HCT116 (cell line): Measurements from ENCODE around the gene MAPK8. TPM values are rescaled to one million over a fixed set of nuclear protein-coding genes. Genes with fewer than 3 reads are reported as not detected.

ENCODE experiments used
- ATAC-seq: fragments of 200-7000 bp; cut with Tn5 transposase; 2 replicates; pipeline ENCODE4 v1.9.1; 2020; ENCODE audit warnings: mild to moderate bottlenecking, moderate library complexity
- BruUV-seq: library from RNA; stranded (reverse); fragments of 400-500 nt; replicated peaks from 2 replicates; lab custom pipeline; 2021; lab: Mats Ljungman, UMichigan
- CTCF ChIA-PET: fragments of 300-600 bp; sonication (Branson Sonifier 250); formaldehyde crosslinking; loops from one replicate; lab custom pipeline; 2021; ENCODE audit warnings: antibody characterized with exemption; lab: Charles Lee
- POLR2A ChIA-PET: fragments of 300-600, 350-600 bp; sonication (Branson Sonifier 250); formaldehyde crosslinking; loops from one replicate; lab custom pipeline; 2021; ENCODE audit warnings: antibody characterized with exemption; lab: Charles Lee
- RAD21 ChIA-PET, 2 experiments: fragments of 300-600 bp; sonication (Branson Sonifier 250); formaldehyde crosslinking; loops; one replicate each; lab custom pipeline; 2023; ENCODE audit warnings: low total read pairs in 2 of 2; ENCODE audit not compliant: uncharacterized antibody in 2 of 2, unreplicated experiment in 2 of 2, low non-redundant PET in 1 of 2; lab: Charles Lee
- DNase-seq: peaks from one replicate; pipeline ENCODE4 v3.0.0-alpha.2; 2010; ENCODE audit warnings: low read depth, low spot score
- H2AFZ ChIP-seq: fragments of 200-600 bp; shearing (Covaris generic), sonication (generic); 2 replicates; pipeline ENCODE4 v1.6.1; 2017; ENCODE audit warnings: low read depth, mixed run types, mixed read lengths, antibody characterized with exemption, low read length; ENCODE audit not compliant: poor library complexity, severe bottlenecking
- H3K27ac ChIP-seq: 2 replicates; pipeline ENCODE4 v1.5.1; 2012; ENCODE audit warnings: low read depth, low read length
- H3K27me3 ChIP-seq: fragments of 200-600 bp; sonication (generic); 2 replicates; pipeline ENCODE4 v1.6.1; 2016; ENCODE audit warnings: mixed run types, low read length, mixed read lengths; ENCODE audit not compliant: insufficient read depth
- H3K36me3 ChIP-seq, 2 experiments: fragments of 200-500 bp in 1 of 2; fragments of 200-600 bp in 1 of 2; sonication (Bioruptor generic) in 1 of 2; sonication (generic) in 1 of 2; 2 replicates each; pipeline versions ENCODE4 v1.5.1 to v1.6.1; 2014 to 2016; ENCODE audit warnings: low read length in 2 of 2, inconsistent platforms in 1 of 2, mixed read lengths in 1 of 2, mixed run types in 1 of 2; ENCODE audit not compliant: insufficient read depth in 2 of 2, control insufficient read depth in 1 of 2
- H3K4me1 ChIP-seq, 2 experiments: fragments of 200-600 bp in 1 of 2; sonication (generic) in 1 of 2; 2 replicates each; pipeline versions ENCODE4 v1.5.1 to v1.6.1; 2012 to 2017; ENCODE audit warnings: low read length in 2 of 2, inconsistent platforms in 1 of 2, mild to moderate bottlenecking in 1 of 2, mixed read lengths in 1 of 2, mixed run types in 1 of 2, moderate library complexity in 1 of 2; ENCODE audit not compliant: insufficient read depth in 2 of 2, control insufficient read depth in 1 of 2
- H3K4me2 ChIP-seq: fragments of 200-600 bp; sonication (generic); 2 replicates; pipeline ENCODE4 v1.6.1; 2017; ENCODE audit warnings: mixed run types, low read length, mixed read lengths
- H3K4me3 ChIP-seq, 2 experiments: fragments of 200-600 bp in 1 of 2; sonication (generic) in 1 of 2; replicated peaks in 1 of 2; 2 replicates each; pipeline ENCODE4 v1.5.1; 2011 to 2016; ENCODE audit warnings: low read length in 2 of 2, control low read depth in 1 of 2, low read depth in 1 of 2, mild to moderate bottlenecking in 1 of 2, mixed read lengths in 1 of 2, mixed run types in 1 of 2
- H3K79me2 ChIP-seq: fragments of 200-600 bp; sonication (generic); 2 replicates; pipeline ENCODE4 v1.6.1; 2017; ENCODE audit warnings: mild to moderate bottlenecking, mixed run types, low read length, moderate library complexity, mixed read lengths; ENCODE audit not compliant: insufficient read depth
- H3K9ac ChIP-seq: fragments of 200-600 bp; sonication (generic); 2 replicates; pipeline ENCODE4 v1.6.1; 2016; ENCODE audit warnings: low read length, mixed read lengths
- H3K9me2 ChIP-seq: fragments of 200-600 bp; sonication (generic), shearing (Covaris generic); 2 replicates; pipeline ENCODE4 v1.6.1; 2017; ENCODE audit warnings: mixed run types, mild to moderate bottlenecking, moderate library complexity; ENCODE audit not compliant: insufficient read depth
- H3K9me3 ChIP-seq, 2 experiments: fragments of 200-500 bp in 1 of 2; fragments of 200-600 bp in 1 of 2; sonication (Bioruptor generic) in 1 of 2; sonication (generic) in 1 of 2; 2 replicates each; pipeline ENCODE4 v1.6.1; 2014 to 2017; ENCODE audit warnings: low read length in 2 of 2, mixed read lengths in 2 of 2, inconsistent platforms in 1 of 2, low read depth in 1 of 2, mild to moderate bottlenecking in 1 of 2, mixed run types in 1 of 2, moderate library complexity in 1 of 2; ENCODE audit not compliant: control insufficient read depth in 1 of 2, insufficient read depth in 1 of 2
- H4K20me1 ChIP-seq: fragments of 200-600 bp; sonication (generic), shearing (Covaris generic); 2 replicates; pipeline ENCODE4 v1.6.1; 2017; ENCODE audit warnings: mixed run types, mild to moderate bottlenecking, moderate library complexity; ENCODE audit not compliant: insufficient read depth
- CBX3 ChIP-seq: IDR thresholded peaks from 2 replicates; pipeline ENCODE4 v1.6.1; 2012; ENCODE audit warnings: low read depth
- EGR1 ChIP-seq: IDR thresholded peaks from 2 replicates; pipeline ENCODE4 v1.6.1; 2012; ENCODE audit warnings: low read depth
- EZH2 ChIP-seq: fragments of 200-600 bp; sonication (generic); IDR thresholded peaks from 2 replicates; pipeline ENCODE4 v1.6.1; 2017; ENCODE audit warnings: antibody characterized with exemption, mixed run types
- FOSL1 ChIP-seq: IDR thresholded peaks from 2 replicates; pipeline ENCODE4 v1.6.1; 2012; ENCODE audit warnings: low read depth
- JUND ChIP-seq: IDR thresholded peaks from 2 replicates; pipeline ENCODE4 v1.6.1; 2012
- POLR2A ChIP-seq: IDR thresholded peaks from 2 replicates; pipeline ENCODE4 v1.7.0; 2011; ENCODE audit warnings: borderline replicate concordance; ENCODE audit not compliant: insufficient read depth, insufficient read length; ENCODE audit errors: extremely low read depth
- RAD21 ChIP-seq: IDR thresholded peaks from 2 replicates; pipeline ENCODE4 v1.6.1; 2012; ENCODE audit warnings: low read depth, mild to moderate bottlenecking
- SIN3A ChIP-seq: IDR thresholded peaks from 2 replicates; pipeline ENCODE4 v1.6.1; 2012; ENCODE audit warnings: low read depth
- SRF ChIP-seq: IDR thresholded peaks from 2 replicates; pipeline ENCODE4 v1.6.1; 2012; ENCODE audit warnings: low read depth
- YY1 ChIP-seq: IDR thresholded peaks from 2 replicates; pipeline ENCODE4 v1.6.1; 2011; ENCODE audit warnings: low read length, low read depth, moderate library complexity, mild to moderate bottlenecking; ENCODE audit not compliant: insufficient replicate concordance; ENCODE audit errors: extremely low read depth
- intact Hi-C: fragments of 100-400 bp; cut with micrococcal nuclease; formaldehyde crosslinking; loops from 2 replicates; pipeline ENCODE4 v1.10.0; 2022
- total RNA-seq: library from RNA; stranded (reverse); gene quantifications from one replicate; pipeline ENCODE4 v1.2.1, GENCODE V29; 2021; ENCODE audit not compliant: unreplicated experiment
- TF ChIP-seq, protein P1 (sequence below), 3 experiments: fragments of 200-600 bp in 1 of 3; sonication (generic) in 1 of 3; IDR thresholded peaks in 2 of 3; conservative IDR thresholded peaks in 1 of 3; 2 replicates each; pipeline ENCODE4 v1.5.1; 2012 to 2017; ENCODE audit warnings: low read depth in 2 of 3, low read length in 2 of 3, antibody characterized with exemption in 1 of 3, borderline replicate concordance in 1 of 3, control low read depth in 1 of 3, mild to moderate bottlenecking in 1 of 3, mixed read lengths in 1 of 3, mixed run types in 1 of 3, moderate library complexity in 1 of 3; ENCODE audit not compliant: insufficient read depth in 1 of 3
- TF ChIP-seq, protein P2 (sequence below): IDR thresholded peaks from 2 replicates; pipeline ENCODE4 v1.6.1; 2012

Gene MAPK8
- total RNA-seq, 1 experiment from 2014 or later, result 71.0 TPM

DNA sequence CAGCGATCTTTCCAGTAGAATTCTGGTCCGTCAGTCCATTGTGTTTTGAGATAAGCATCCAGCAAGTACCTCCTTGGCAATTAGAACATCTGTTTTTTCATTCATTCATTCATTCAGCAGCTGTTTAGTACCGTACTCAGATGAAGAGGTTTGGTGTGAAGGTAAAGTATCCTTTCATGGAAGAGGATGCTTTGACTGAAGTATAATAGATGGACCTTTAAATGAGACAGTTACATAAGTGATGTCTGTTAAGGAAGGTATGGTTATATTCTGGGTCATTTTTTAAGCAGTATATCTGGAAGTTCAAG, 1.2 kb downstream of the MAPK8 start (continued):
- TF ChIP-seq, protein P1, sequence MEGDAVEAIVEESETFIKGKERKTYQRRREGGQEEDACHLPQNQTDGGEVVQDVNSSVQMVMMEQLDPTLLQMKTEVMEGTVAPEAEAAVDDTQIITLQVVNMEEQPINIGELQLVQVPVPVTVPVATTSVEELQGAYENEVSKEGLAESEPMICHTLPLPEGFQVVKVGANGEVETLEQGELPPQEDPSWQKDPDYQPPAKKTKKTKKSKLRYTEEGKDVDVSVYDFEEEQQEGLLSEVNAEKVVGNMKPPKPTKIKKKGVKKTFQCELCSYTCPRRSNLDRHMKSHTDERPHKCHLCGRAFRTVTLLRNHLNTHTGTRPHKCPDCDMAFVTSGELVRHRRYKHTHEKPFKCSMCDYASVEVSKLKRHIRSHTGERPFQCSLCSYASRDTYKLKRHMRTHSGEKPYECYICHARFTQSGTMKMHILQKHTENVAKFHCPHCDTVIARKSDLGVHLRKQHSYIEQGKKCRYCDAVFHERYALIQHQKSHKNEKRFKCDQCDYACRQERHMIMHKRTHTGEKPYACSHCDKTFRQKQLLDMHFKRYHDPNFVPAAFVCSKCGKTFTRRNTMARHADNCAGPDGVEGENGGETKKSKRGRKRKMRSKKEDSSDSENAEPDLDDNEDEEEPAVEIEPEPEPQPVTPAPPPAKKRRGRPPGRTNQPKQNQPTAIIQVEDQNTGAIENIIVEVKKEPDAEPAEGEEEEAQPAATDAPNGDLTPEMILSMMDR (IDR thresholded peaks at IDR 0.05 in 2 of 3, conservative IDR thresholded peaks at IDR 0.05 in 1 of 3; ENCODE audit: borderline replicate concordance in 1 of 3, insufficient read depth in 1 of 3, low read depth in 2 of 3, low read length in 2 of 3), result no peak
- TF ChIP-seq POLR2A, result no peak
- TF ChIP-seq EZH2, result no peak
- TF ChIP-seq SRF, result no peak
- TF ChIP-seq SIN3A, result no peak

DNA sequence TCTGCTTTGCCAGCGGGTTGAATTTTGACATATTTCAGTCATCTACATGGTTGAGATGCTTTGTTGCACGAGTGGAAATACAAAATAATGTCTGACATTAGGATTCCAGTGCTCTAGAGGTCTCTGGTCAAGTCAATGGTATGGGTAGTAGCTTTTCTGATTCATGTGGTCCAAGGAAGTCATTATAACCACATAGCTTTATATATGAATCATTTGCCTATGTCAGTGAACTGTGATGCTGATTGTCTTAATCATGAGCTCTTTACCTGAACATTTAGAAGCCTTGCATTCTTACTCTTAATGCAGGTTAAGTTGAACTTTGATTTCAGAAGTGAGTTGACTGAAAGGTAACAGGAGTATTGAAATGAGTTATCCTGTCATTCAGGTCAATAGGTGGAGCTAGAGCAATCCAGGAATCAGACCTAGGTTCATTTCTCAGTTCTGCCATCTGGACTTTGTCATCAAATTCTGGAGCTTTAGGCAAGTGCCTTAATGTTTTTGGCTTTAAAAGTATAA, 3.3 kb downstream of the MAPK8 start:
- CTCF ChIA-PET, result interaction anchor here (0.7 to 1.1 kb wide), 3 partner anchors 19 to 347 kb away, joined by 3 to 6 read pairs (median 3); no protein-coding TSS in a partner anchor
- BruUV-seq, result no TSS peak
- Histone ChIP-seq H3K36me3 (no peaks in the 10 kb centered on the region), H3K9me3 (no peaks in the 10 kb centered on the region), H3K4me2 (peak overlapping the region; percentile 63), H3K9ac (peak overlapping the region; percentile 15; the same call in 1 of the 2 replicates), H3K4me1 (peaks cover 28 to 45% of the 10 kb centered on the region in 2 experiments), H3K27me3 (no peaks in the 10 kb centered on the region), H3K4me3 (peak overlapping the region in 1 of 2 experiments; percentile 24; a peak in 1 of 4 replicates), H4K20me1 (peaks cover 4% of the 10 kb centered on the region; the same call in 1 of the 2 replicates), H3K79me2 (peaks cover 72% of the 10 kb centered on the region), H3K9me2 (no peaks in the 10 kb centered on the region), H3K27ac (peak overlapping the region; percentile 36; the same call in 1 of the 2 replicates), H2AFZ (no peak overlapping the region)
- RAD21 ChIA-PET, result interaction anchor here in 1 of 2 experiments (0.6 kb wide), 1 partner anchor 180 kb away, joined by 4 read pairs; no protein-coding TSS in a partner anchor
- DNase-seq (peak; percentile 67), ATAC-seq (peak; percentile 42)
- POLR2A ChIA-PET, result no interaction called here
- intact Hi-C loops, result no loop called here
- TF ChIP-seq YY1 (no peak), JUND (peak; percentile 62), EZH2 (no peak), CBX3 (0 out of 2 replicates have a peak, but pooled peaks have one; percentile 14), SIN3A (0 out of 2 replicates have a peak, but pooled peaks have one; percentile 44), FOSL1 (peak; percentile 63), RAD21 (peak; percentile 38), SRF (peak; percentile 42; the same call in 1 of the 2 replicates), EGR1 (no peak)
- TF ChIP-seq, protein P1 (IDR thresholded peaks at IDR 0.05 in 2 of 3, conservative IDR thresholded peaks at IDR 0.05 in 1 of 3; ENCODE audit: borderline replicate concordance in 1 of 3, insufficient read depth in 1 of 3, low read depth in 2 of 3, low read length in 2 of 3), result peak in 2 of 3 experiments; percentile 13 to 37; a peak in 2 of 6 replicates
- TF ChIP-seq, protein P2, sequence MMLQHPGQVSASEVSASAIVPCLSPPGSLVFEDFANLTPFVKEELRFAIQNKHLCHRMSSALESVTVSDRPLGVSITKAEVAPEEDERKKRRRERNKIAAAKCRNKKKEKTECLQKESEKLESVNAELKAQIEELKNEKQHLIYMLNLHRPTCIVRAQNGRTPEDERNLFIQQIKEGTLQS, result no peak
